RWPE1 (cell line): ENCODE data around the gene IL6.
A peak's percentile ranks its signal among the peaks of the same experiment; 100 is the strongest.
"Not testable (repeated sequence)": the region's sequence is repeated elsewhere in the genome, so short reads cannot be mapped to it uniquely, and the experiment has no call there.

Experiments
- CTCF ChIA-PET: fragments of 350-600 bp; sonication (Branson Sonifier 250); formaldehyde crosslinking; extraction: SDS; loops from one replicate; lab custom pipeline; 2021; lab: Yijun Ruan, JAX
- POLR2A ChIA-PET: fragments of 400-600 bp; formaldehyde crosslinking; extraction: SDS; loops from one replicate; lab custom pipeline; 2020; ENCODE audit warnings: antibody characterized with exemption; ENCODE audit not compliant: low non-redundant PET; lab: Yijun Ruan, JAX
- DNase-seq: peaks from one replicate; pipeline ENCODE4 v3.0.0; 2012; ENCODE audit warnings: low spot score
- H3K27ac ChIP-seq: fragments of 450-650 bp; 2 replicates; pipeline ENCODE4 v1.5.1; 2017
- TF ChIP-seq, protein P1 (sequence below): fragments of 450-650 bp; conservative IDR thresholded peaks from 2 replicates; pipeline ENCODE4 v1.5.1; 2017; ENCODE audit warnings: low read depth, mild to moderate bottlenecking

Gene IL6

DNA sequence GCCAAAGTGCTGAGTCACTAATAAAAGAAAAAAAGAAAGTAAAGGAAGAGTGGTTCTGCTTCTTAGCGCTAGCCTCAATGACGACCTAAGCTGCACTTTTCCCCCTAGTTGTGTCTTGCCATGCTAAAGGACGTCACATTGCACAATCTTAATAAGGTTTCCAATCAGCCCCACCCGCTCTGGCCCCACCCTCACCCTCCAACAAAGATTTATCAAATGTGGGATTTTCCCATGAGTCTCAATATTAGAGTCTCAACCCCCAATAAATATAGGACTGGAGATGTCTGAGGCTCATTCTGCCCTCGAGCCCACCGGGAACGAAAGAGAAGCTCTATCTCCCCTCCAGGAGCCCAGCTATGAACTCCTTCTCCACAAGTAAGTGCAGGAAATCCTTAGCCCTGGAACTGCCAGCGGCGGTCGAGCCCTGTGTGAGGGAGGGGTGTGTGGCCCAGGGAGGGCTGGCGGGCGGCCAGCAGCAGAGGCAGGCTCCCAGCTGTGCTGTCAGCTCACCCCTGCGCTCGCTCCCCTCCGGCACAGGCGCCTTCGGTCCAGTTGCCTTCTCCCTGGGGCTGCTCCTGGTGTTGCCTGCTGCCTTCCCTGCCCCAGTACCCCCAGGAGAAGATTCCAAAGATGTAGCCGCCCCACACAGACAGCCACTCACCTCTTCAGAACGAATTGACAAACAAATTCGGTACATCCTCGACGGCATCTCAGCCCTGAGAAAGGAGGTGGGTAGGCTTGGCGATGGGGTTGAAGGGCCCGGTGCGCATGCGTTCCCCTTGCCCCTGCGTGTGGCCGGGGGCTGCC lies at the start of gene IL6:
Gene IL6, plus strand, starts transcription at position 294 of the 807 bp plus-strand sequence. Its CDS starts 63 bp downstream, at position 357.
- peak; percentile 58 for DNase-seq
- H3K27ac ChIP-seq: peak within 1 kb of the TSS; percentile 90
- CTCF ChIA-PET: interaction anchor here (0.6 to 4.9 kb wide), 15 partner anchors 10 to 616 kb away, joined by 3 to 50 read pairs (median 4); no protein-coding TSS in a partner anchor
- TF ChIP-seq, protein P1, sequence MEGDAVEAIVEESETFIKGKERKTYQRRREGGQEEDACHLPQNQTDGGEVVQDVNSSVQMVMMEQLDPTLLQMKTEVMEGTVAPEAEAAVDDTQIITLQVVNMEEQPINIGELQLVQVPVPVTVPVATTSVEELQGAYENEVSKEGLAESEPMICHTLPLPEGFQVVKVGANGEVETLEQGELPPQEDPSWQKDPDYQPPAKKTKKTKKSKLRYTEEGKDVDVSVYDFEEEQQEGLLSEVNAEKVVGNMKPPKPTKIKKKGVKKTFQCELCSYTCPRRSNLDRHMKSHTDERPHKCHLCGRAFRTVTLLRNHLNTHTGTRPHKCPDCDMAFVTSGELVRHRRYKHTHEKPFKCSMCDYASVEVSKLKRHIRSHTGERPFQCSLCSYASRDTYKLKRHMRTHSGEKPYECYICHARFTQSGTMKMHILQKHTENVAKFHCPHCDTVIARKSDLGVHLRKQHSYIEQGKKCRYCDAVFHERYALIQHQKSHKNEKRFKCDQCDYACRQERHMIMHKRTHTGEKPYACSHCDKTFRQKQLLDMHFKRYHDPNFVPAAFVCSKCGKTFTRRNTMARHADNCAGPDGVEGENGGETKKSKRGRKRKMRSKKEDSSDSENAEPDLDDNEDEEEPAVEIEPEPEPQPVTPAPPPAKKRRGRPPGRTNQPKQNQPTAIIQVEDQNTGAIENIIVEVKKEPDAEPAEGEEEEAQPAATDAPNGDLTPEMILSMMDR: no peak
- POLR2A ChIA-PET: interaction anchor here (0.6 kb wide), 1 partner anchor 47 kb away, joined by 7 read pairs; no protein-coding TSS in a partner anchor

DNA sequence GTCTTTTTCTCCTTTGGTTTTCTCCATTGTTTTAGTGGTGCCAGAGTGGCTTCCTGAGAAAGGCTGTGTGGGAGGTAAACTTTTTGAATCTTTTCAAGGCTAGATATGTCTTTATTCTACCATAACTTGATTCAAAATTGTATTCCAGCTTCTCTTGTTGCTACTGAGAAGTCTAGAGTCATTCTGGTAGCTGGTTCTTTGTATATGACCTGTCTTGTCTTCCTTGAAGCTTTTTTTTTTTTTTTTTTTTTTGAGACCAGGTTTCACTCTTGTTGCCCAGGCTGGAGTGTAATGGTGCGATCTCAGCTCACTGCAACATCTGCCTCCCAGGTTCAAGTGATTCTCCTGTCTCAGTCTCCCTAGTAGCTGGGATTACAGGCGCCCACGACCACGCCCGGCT lies 49.7 kb upstream of the IL6 start:
- CTCF ChIA-PET: interaction anchor here (0.7 kb wide), 1 partner anchor 50 kb away, joined by 3 read pairs; the partner anchor contains the start of gene IL6

DNA sequence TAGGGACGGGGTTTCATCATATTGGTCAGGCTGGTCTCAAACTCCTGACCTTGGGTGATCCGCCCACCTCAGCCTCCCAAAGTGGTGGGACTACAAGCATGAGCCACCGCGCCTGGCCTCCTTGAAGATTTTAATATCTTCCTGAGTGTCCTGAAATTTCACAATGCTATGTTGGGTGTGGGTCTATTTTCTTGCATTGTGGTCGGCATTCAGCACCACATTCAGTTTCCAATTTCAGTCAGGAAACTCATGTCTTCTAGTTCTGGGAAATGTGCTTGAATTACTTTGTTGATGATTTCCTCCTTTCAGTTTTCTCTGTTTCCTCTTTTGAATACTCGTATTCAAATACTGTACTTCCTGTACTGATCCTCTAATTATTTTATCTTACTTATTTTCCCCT lies 49.3 kb upstream of the IL6 start:
- TF ChIP-seq, protein P1: no peak
- ChIA-PET CTCF (interaction anchor here (0.6 kb wide), 1 partner anchor 569 kb away, joined by 3 read pairs; no protein-coding TSS in a partner anchor), POLR2A (no interaction called here)
- H3K27ac ChIP-seq: no peak overlapping the region
- no peak for DNase-seq

More for the DNA sequence above, 49.7 kb upstream of the IL6 start:
- H3K27ac ChIP-seq, DNase-seq, POLR2A ChIA-PET: not testable (repeated sequence)

DNA sequence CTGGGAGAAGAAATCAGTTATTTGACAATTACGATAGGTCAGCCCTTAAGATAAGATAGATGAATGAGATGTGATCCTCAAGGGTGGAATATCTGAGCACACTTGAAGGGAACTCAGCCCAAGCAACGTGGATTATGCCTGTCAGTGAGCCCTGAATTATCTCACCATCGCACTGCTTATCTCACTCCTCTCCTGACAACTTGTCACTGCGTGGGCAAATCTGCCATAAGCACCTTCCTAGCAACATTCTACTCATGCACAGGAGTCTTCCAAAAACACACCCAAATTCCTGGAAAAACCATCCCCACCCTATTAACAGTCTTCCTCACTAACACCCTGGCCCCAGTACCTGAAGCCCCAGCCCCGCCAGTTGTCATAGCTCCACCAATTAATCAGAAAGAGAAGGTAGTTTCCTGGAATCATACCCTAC lies 46.5 kb upstream of the IL6 start:
- POLR2A ChIA-PET: no interaction called here
- TF ChIP-seq, protein P1: no peak
- no peak overlapping the region for H3K27ac ChIP-seq
- no peak for DNase-seq
- CTCF ChIA-PET: interaction anchor here (0.6 kb wide), 2 partner anchors 102 to 1823 kb away, joined by 3 to 4 read pairs; no protein-coding TSS in a partner anchor

DNA sequence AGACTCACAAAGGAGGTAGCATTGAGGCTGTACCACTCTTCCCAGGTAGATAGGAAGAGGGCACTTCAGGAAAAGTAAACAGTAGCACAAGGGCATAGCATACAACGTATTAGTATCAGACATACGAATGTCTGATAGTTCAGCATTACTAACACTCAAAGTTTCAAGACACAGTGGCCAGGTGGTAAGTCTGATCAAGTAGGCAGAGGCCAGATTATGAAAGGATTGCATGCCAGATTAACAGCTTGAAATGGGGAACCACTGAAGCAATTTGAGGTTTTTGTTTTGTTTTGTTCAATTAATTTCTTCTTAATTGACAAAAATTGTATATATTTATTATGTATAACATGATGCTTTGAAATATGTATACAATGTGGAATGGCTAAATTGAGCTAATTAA lies 45.7 kb upstream of the IL6 start:
- no peak for DNase-seq
- POLR2A ChIA-PET: no interaction called here
- TF ChIP-seq, protein P1: no peak
- H3K27ac ChIP-seq: no peak overlapping the region
- CTCF ChIA-PET: no interaction called here

DNA sequence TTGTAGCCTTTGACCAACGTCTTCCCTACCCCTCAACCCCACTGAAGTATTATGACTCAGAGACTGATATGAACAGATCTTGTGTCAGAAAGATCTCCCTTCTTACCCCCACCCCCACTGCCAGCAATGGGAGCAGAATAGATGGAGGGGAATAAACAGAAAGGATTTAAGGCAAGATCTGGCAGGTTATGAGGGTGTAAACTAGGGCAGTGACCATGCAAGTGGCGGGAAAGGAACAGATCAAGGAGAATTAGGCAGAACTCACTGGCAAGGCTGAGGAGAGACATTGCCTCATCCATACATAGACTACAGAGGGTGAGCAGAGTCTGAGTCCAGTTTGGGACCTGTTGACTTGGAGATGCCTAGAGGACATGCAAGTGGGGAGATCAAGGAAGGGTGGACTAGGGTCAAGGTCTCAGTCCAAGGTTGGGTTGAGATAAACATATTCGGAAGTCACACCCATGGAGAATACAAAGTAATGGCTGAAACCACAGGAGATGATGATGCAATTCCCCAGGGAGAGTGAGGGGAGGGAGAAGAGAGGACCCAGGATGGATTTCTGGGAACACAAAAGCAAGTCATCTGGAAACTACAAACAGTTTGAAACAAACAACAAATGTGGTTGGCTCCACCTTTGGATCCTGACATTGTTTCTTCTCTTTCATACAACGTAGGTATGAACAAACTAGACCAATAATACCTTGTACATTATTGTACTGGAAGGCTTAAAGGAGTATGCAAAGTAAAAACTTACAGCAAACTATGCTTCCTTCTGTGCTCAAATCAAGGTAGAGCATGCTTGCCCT lies 44.9 kb upstream of the IL6 start:
- ChIA-PET POLR2A (no interaction called here), CTCF (no interaction called here)
- no peak for DNase-seq
- H3K27ac ChIP-seq: no peak overlapping the region
- TF ChIP-seq, protein P1: no peak
